Stomach smooth muscle (tissue), 2 donors: ENCODE data around the gene LRRC28.
"Not testable (repeated sequence)": the region's sequence is repeated elsewhere in the genome, so short reads cannot be mapped to it uniquely, and the experiment has no call there.

Source experiments
- H3K27ac ChIP-seq: one replicate; pipeline ENCODE4 v1.7.0; 2013; ENCODE audit warnings: mild to moderate bottlenecking, low read length, inconsistent platforms
- H3K27me3 ChIP-seq, 2 donors: one replicate each; pipeline ENCODE4 v1.7.0; 2013; ENCODE audit warnings: low read length in 2 of 2; ENCODE audit not compliant: insufficient read depth in 2 of 2, control insufficient read depth in 1 of 2
- H3K36me3 ChIP-seq, 2 donors: one replicate each; pipeline ENCODE4 v1.7.0; 2013; ENCODE audit warnings: low read length in 2 of 2; ENCODE audit not compliant: control insufficient read depth in 2 of 2, insufficient read depth in 2 of 2
- H3K4me1 ChIP-seq: one replicate; pipeline ENCODE4 v1.7.0; 2013; ENCODE audit warnings: low read length; ENCODE audit not compliant: control insufficient read depth, insufficient read depth
- H3K4me3 ChIP-seq, 2 donors: one replicate each; pipeline ENCODE4 v1.7.0; 2013; ENCODE audit warnings: low read length in 2 of 2
- H3K9ac ChIP-seq, 2 donors: one replicate each; pipeline ENCODE4 v1.7.0; 2013; ENCODE audit warnings: low read length in 2 of 2, mild to moderate bottlenecking in 1 of 2
- H3K9me3 ChIP-seq, 2 donors: one replicate each; pipeline ENCODE4 v1.7.0; 2013; ENCODE audit warnings: low read length in 2 of 2; ENCODE audit not compliant: control insufficient read depth in 2 of 2
- donor health status: healthy.
- donor health status: Pancreatic carcinoma.

LRRC28 gene

DNA sequence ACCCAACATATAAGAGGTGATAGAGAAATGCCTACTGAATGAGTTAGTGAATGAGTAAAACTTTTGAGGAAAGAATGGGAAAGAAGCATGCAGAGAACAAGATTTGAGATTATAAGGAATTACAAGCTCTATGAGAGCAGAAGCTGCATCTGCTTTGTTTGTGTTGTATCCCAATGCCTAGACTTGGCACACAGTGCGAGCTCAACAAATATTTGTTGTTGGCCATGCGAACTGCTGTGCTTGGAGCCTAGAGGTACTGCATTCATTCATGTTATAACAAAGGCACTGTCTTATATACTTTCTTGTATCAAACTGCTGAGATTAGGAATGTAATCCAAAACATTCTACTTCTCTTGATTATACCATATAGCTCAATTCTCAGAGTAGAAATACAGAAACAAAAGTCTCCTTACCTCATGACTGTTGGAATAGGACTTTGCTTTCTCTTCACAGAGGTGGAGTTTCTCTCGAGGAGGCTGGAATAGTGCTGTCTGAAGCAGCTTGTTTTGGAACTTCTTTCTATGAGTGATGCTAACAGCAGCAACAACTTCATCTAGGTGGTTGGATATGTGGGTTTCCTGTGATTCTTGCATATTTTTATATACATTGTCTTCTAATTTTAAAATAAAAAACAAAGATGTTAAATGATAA lies 23.0 kb upstream of the LRRC28 start:
- no peak overlapping the region for H3K4me3 ChIP-seq
- H3K4me1 ChIP-seq = no peaks in the 10 kb centered on the region
- peaks cover 13 to 18% of the 10 kb centered on the region in 2 donors for H3K36me3 ChIP-seq
- H3K27ac ChIP-seq = no peak overlapping the region
- H3K9ac ChIP-seq = no peak overlapping the region
- no peaks in the 10 kb centered on the region for H3K9me3 ChIP-seq
- no peaks in the 10 kb centered on the region for H3K27me3 ChIP-seq

DNA sequence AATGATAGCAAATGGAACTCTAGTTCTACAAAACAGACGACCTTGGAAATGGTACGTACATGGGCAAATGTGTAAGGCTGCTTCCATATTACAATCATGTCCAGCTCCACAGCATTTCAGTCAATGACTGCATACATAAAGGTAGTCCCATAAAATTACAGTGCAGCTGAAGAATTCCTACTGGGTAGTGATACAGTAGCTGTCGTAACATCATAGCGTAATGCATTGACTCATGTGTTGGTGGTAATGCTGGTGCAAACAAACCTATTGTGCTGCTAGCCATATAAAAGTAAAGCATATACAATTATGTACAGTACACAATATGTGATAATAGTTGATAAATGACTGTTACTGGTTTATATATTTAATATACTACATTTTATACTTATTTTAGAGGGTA lies 20.4 kb upstream of the LRRC28 start:
- H3K4me3 ChIP-seq = no peak overlapping the region
- H3K27me3 ChIP-seq = no peaks in the 10 kb centered on the region
- no peaks in the 10 kb centered on the region for H3K9me3 ChIP-seq
- peaks cover 10 to 18% of the 10 kb centered on the region in 2 donors for H3K36me3 ChIP-seq
- no peaks in the 10 kb centered on the region for H3K4me1 ChIP-seq
- no peak overlapping the region for H3K27ac ChIP-seq
- H3K9ac ChIP-seq = no peak overlapping the region

DNA sequence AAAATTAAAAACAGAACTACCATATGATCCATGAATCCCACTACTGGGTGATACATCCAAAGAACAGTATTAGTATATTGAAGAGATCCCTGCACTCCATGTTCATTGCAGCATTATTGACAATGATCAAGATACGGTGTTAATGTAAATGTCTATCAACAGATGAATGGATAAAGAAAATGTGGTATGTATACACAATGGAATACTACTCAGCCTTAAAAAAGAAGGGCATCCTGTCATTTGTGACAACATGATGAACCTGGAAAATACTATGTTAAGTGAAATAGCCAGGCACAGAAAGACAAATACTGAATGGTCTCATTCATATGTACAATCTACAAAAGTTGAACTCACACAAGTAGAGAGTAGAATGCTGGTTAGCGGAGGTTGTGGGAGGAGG lies 18.5 kb upstream of the LRRC28 start:
- Histone ChIP-seq H3K9me3 (no peaks in the 10 kb centered on the region), H3K9ac (no peak overlapping the region), H3K36me3 (peaks cover 6 to 8% of the 10 kb centered on the region in 2 donors), H3K27ac (no peak overlapping the region), H3K4me3 (no peak overlapping the region), H3K27me3 (no peaks in the 10 kb centered on the region), H3K4me1 (no peaks in the 10 kb centered on the region)

DNA sequence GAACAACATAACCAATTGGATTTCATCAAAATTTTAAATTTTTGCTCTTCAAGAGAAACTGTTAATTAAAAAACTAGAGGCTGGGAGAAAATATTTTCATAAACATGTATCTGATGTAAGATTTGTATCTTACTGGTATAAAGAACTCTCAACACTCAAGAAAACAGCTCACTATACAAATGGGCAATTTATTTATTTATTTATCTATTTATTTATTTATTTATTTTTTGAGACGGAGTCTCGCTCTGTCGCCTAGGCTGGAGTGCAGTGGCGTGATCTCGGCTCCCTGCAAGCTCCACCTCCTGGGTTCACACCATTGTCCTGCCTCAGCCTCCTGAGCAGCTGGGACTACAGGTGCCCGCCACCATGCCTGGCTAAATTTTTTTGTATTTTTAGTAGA lies 17.1 kb upstream of the LRRC28 start:
- H3K27me3 ChIP-seq = not testable (repeated sequence)

DNA sequence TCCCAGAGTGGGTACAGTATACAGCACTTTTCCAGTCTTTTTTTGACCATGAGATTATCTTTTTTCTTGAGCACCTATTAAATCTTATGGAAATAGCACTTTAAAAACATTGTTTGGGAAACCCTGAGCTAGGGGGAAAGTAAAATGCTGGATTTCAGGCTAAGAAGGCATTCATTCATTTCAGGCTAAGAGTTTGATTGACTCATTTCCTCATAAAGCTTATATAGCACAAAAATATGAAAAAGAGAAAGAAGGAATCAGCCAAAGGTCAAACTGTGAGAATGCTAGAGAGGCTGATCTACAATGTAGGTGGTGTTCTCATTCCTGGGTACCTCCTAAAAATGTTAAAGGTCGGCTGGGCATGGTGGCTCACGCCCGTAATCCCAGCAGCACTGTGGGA lies 12.4 kb upstream of the LRRC28 start:
- Histone ChIP-seq H3K4me1 (no peaks in the 10 kb centered on the region), H3K9ac (no peak overlapping the region), H3K9me3 (no peaks in the 10 kb centered on the region), H3K27ac (no peak overlapping the region), H3K36me3 (peaks cover 9 to 13% of the 10 kb centered on the region in 2 donors), H3K27me3 (no peaks in the 10 kb centered on the region), H3K4me3 (no peak overlapping the region)

More for the DNA sequence above, 17.1 kb upstream of the LRRC28 start:
- not testable (repeated sequence) for H3K36me3 ChIP-seq, H3K9ac ChIP-seq, H3K27ac ChIP-seq, H3K4me3 ChIP-seq, H3K9me3 ChIP-seq, H3K4me1 ChIP-seq

DNA sequence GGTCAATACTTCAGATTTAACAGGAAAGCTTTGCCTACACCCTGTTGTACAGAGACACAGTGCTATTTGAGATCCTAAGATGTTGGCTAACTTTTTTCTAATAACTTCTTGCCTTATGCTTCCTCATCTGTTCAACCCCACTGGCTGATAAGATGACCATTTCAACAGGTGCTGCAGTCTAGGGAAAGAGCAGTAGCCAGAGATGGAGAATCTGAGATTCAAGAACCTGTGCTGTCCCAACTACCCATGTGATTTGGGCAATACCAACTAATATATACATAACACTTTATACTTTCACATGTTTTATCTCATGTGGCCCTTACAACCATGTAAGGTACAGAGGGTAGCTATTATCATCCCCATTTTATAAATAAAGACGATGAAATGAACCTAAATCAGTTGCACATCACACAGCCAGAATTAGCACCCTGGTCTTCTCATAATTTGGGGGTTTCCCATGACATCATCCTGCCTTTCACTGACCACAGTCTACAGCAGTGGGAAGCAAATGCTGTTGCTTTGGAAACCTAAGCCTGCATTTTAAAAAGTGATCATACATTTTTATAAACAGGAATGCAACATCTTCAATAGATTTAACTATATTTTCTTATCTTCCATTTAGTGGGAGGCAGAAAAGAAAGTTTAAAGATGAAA lies 11.6 kb upstream of the LRRC28 start:
- Histone ChIP-seq H3K27ac (no peak overlapping the region), H3K9me3 (no peaks in the 10 kb centered on the region), H3K27me3 (no peaks in the 10 kb centered on the region), H3K9ac (no peak overlapping the region), H3K36me3 (peaks cover 7 to 13% of the 10 kb centered on the region in 2 donors), H3K4me1 (no peaks in the 10 kb centered on the region), H3K4me3 (no peak overlapping the region)

DNA sequence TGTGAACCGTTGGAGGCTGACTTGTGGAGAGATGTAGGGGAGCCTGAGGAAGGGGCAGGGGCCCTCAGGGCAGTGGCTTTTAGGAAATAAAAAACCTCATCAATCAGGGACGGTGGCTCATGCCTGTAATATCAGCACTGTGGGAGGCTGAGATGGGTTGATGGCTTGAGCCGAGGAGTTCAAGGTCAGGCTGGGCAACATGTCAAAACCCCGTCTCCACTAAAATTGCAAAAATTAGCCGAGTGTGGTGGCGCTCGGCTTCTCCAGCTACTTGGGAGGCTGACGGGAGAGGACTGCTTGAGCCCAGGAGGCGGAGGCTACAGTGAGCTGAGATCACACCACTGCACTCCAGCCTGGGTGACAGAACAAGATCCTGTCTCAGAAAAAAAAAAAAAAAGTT lies 9.5 kb upstream of the LRRC28 start:
- H3K4me3 ChIP-seq = no peak overlapping the region
- no peaks in the 10 kb centered on the region for H3K4me1 ChIP-seq
- no peaks in the 10 kb centered on the region for H3K27me3 ChIP-seq
- no peak overlapping the region for H3K27ac ChIP-seq
- H3K9ac ChIP-seq = no peak overlapping the region
- H3K9me3 ChIP-seq = no peaks in the 10 kb centered on the region
- peaks cover 6 to 13% of the 10 kb centered on the region in 2 donors for H3K36me3 ChIP-seq

DNA sequence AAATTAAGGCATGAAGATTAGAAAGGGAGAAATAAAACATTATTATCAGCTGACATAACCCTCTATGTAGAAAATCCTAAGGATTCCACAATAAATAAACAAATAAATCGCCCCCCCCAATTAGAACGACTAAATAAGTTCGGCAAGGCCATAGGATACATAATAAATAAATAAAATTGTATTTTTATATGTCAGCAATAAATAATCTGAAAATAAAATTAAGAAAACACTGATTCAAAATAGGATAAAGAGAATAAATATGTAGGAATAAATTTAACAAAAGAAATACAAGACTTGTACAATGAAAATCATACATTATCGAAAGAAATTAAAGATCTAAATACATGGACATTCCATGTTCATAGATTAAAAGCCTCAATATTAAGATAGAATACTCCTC lies 7.0 kb upstream of the LRRC28 start:
- Histone ChIP-seq H3K27ac (no peak overlapping the region), H3K27me3 (no peaks in the 10 kb centered on the region), H3K4me1 (peaks cover 7% of the 10 kb centered on the region), H3K36me3 (peaks cover 4 to 9% of the 10 kb centered on the region in 2 donors), H3K9ac (no peak overlapping the region), H3K4me3 (no peak overlapping the region), H3K9me3 (no peaks in the 10 kb centered on the region)

DNA sequence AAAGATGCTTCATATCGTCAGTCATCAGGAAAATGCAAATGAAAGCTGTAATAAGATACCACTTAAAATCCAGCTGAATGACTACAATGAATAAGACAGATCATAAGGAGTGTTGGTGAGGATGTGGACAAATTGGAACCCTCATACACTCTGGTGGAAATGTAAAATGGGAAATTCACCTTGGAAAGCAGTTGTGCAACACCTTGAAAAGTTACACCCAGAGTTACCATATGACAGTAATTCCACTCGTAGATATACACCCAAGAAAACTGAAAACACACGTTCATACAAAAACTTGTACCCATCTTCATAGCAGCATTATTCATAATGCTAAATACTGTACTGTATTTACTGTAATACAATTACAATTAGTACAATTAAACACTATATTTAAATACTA lies 4.2 kb upstream of the LRRC28 start:
- Histone ChIP-seq H3K27me3 (no peaks in the 10 kb centered on the region), H3K4me1 (peaks cover 7% of the 10 kb centered on the region), H3K9ac (no peak overlapping the region), H3K4me3 (no peak overlapping the region), H3K36me3 (no peaks in the 10 kb centered on the region), H3K9me3 (no peaks in the 10 kb centered on the region), H3K27ac (no peak overlapping the region)

DNA sequence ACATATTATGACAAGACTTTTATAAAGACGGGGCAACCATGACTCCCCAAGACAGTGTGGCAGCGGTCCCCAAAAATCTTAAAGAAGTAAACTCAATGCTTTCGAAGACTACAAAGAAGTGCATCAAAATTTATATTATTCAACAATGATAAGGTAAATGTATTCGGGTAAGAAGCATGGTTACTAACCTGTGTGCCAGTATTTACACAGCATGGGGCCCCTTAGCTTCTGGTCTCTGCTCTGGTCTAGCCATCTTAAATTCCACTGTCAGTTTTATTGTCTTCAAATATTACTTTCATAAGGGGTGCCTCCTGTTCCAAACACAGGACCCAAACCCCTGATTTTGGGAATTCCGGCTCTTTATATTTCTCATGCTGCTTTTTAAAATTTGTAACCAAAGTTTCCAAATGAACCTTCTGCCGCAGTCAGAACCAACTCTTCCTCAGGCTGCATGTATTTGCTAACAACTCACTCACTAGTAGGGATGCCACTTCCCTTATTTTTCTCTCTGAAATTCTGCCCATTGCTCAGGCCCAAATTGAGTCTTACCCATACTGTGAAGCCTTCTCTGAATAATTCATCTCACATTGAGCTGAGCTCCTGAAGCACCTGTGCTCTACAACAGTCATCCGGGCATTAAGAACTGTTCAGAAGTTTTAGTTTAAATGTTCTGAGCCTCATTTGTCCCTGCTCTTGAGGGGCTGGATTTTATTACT lies 3.1 kb upstream of the LRRC28 start:
- Histone ChIP-seq H3K9me3 (no peaks in the 10 kb centered on the region), H3K9ac (peak overlapping the region in 1 of 2 donors; percentile 85), H3K27me3 (no peaks in the 10 kb centered on the region), H3K4me3 (peak overlapping the region; percentile 58 to 92), H3K4me1 (peaks cover 7% of the 10 kb centered on the region), H3K27ac (no peak overlapping the region), H3K36me3 (no peaks in the 10 kb centered on the region)
